Upper lobe of left lung (tissue), 4 donors: Measurements from ENCODE around the gene WDPCP.

ENCODE experiments used
- CTCF ChIP-seq, 6 experiments: fragments of 450-650 bp in 4 of 6; fragments of 200-600 bp in 2 of 6; sonication (generic) in 2 of 6; IDR thresholded peaks; one replicate each; pipeline ENCODE4 v1.5.1; 2016 to 2019; ENCODE audit warnings: antibody characterized with exemption in 6 of 6
- POLR2A ChIP-seq, 4 donors: fragments of 450-650 bp; IDR thresholded peaks; one replicate each; pipeline ENCODE4 v1.5.1; 2016 to 2017; ENCODE audit warnings: antibody characterized with exemption in 4 of 4, mild to moderate bottlenecking in 2 of 4
- POLR2AphosphoS5 ChIP-seq, 2 donors: sonication (generic); formaldehyde crosslinking; IDR thresholded peaks; one replicate each; pipeline ENCODE4 v1.5.1; 2017; ENCODE audit warnings: antibody characterized with exemption in 2 of 2

- TF ChIP-seq CTCF (IDR thresholded peaks at IDR 0.05) = no peak
- TF ChIP-seq POLR2A (IDR thresholded peaks at IDR 0.05) = no peak
- no peak for TF ChIP-seq POLR2AphosphoS5 (IDR thresholded peaks at IDR 0.05)
Measured at GRCh38 chr2:63494968-63495367, 93.3 kb downstream of the WDPCP start.
